ENCODE measurements around the gene IL18. TPM values are rescaled to one million over a fixed set of nuclear protein-coding genes. Genes with fewer than 3 reads are reported as not detected.

IL18 gene
- total RNA-seq, 1 donor from 2014 or later: not detected

DNA sequence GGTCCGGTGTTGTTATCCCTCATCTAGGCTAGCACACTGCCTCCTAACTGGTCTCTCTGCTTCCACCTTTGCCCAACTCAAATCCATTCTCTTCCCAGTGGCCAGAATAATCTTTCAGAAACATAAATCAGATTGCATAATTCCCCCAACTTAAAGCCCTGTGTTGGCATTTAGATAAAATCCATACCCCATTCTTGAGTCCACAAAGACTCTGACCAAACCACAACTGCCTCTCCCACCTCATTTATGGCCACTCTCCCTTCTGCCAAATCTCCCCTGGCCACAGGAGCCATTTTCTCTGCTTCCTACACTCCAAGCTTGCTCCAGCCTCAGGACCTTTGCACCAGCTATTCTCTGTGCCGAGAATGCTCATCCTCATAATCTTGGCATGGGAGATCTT, 36.8 kb downstream of the IL18 start:
- Histone ChIP-seq H3K27me3 (no peaks in the 10 kb centered on the region), H4K20me1 (ENCODE audit: low read depth) (no peaks in the 10 kb centered on the region), H3K4me2 (no peak overlapping the region), H3K4me1 (no peaks in the 10 kb centered on the region), H3F3A (ENCODE audit: low read depth) (no peaks in the 10 kb centered on the region), H3K4me3 (no peak overlapping the region), H3K27ac (no peak overlapping the region), H3K9me3 (ENCODE audit: low read depth) (no peaks in the 10 kb centered on the region), H3K9ac (no peak overlapping the region), H2AFZ (replicated peaks) (no peak overlapping the region), H3K36me3 (no peaks in the 10 kb centered on the region), H3K79me2 (ENCODE audit: low read depth) (no peaks in the 10 kb centered on the region)
- TF ChIP-seq EZH2phosphoT487 (IDR thresholded peaks at IDR 0.05): no peak
- no peak for TF ChIP-seq EZH2 (IDR thresholded peaks at IDR 0.05)
- TF ChIP-seq, protein P1, sequence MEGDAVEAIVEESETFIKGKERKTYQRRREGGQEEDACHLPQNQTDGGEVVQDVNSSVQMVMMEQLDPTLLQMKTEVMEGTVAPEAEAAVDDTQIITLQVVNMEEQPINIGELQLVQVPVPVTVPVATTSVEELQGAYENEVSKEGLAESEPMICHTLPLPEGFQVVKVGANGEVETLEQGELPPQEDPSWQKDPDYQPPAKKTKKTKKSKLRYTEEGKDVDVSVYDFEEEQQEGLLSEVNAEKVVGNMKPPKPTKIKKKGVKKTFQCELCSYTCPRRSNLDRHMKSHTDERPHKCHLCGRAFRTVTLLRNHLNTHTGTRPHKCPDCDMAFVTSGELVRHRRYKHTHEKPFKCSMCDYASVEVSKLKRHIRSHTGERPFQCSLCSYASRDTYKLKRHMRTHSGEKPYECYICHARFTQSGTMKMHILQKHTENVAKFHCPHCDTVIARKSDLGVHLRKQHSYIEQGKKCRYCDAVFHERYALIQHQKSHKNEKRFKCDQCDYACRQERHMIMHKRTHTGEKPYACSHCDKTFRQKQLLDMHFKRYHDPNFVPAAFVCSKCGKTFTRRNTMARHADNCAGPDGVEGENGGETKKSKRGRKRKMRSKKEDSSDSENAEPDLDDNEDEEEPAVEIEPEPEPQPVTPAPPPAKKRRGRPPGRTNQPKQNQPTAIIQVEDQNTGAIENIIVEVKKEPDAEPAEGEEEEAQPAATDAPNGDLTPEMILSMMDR (IDR thresholded peaks at IDR 0.05): no peak
- no peak overlapping the region for H3K27ac Mint-ChIP-seq
- no peak overlapping the region for H3K4me3 Mint-ChIP-seq
- no peaks in the 10 kb centered on the region for H3K9me3 Mint-ChIP-seq
- H3K4me1 Mint-ChIP-seq: no peaks in the 10 kb centered on the region
- H3K27me3 Mint-ChIP-seq (ENCODE audit: insufficient read depth, low read depth): no peaks in the 10 kb centered on the region
- H3K36me3 Mint-ChIP-seq: no peaks in the 10 kb centered on the region
- DNase-seq (ENCODE audit: low spot score): no peak

DNA sequence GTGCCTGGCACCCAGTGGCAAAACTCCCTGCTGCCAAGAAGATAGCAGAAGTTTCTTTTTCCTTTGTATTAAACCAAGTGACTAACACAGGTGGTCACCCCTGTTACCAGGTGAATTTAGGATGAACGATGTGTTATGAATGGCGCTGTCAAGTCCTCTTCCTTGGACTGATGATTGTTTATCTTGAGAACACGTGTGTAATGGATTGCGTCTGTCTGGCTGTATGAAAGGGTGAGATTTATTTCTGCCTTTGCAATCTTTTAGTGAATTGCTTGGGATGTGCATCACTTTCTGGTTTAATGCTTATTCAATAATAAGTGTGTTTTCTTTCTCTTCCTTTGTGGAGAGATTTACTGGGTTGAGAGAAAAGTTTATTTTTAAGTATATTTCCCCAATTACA, 40.8 kb downstream of the IL18 start:
- TF ChIP-seq EZH2phosphoT487 (IDR thresholded peaks at IDR 0.05): no peak
- no peak for TF ChIP-seq EZH2 (IDR thresholded peaks at IDR 0.05)
- TF ChIP-seq, protein P1 (IDR thresholded peaks at IDR 0.05): no peak
- Histone ChIP-seq H3K27me3 (no peaks in the 10 kb centered on the region), H3K4me3 (no peak overlapping the region), H4K20me1 (ENCODE audit: low read depth) (no peaks in the 10 kb centered on the region), H3K4me2 (no peak overlapping the region), H3F3A (ENCODE audit: low read depth) (no peaks in the 10 kb centered on the region), H2AFZ (replicated peaks) (no peak overlapping the region), H3K9me3 (ENCODE audit: low read depth) (no peaks in the 10 kb centered on the region), H3K4me1 (no peaks in the 10 kb centered on the region), H3K79me2 (ENCODE audit: low read depth) (no peaks in the 10 kb centered on the region), H3K27ac (no peak overlapping the region), H3K9ac (no peak overlapping the region), H3K36me3 (no peaks in the 10 kb centered on the region)
- Mint-ChIP-seq H3K9me3 (no peaks in the 10 kb centered on the region), H3K4me1 (no peaks in the 10 kb centered on the region), H3K36me3 (no peaks in the 10 kb centered on the region), H3K4me3 (no peak overlapping the region), H3K27ac (no peak overlapping the region), H3K27me3 (ENCODE audit: insufficient read depth, low read depth) (no peaks in the 10 kb centered on the region)
- no peak for DNase-seq (ENCODE audit: low spot score)

DNA sequence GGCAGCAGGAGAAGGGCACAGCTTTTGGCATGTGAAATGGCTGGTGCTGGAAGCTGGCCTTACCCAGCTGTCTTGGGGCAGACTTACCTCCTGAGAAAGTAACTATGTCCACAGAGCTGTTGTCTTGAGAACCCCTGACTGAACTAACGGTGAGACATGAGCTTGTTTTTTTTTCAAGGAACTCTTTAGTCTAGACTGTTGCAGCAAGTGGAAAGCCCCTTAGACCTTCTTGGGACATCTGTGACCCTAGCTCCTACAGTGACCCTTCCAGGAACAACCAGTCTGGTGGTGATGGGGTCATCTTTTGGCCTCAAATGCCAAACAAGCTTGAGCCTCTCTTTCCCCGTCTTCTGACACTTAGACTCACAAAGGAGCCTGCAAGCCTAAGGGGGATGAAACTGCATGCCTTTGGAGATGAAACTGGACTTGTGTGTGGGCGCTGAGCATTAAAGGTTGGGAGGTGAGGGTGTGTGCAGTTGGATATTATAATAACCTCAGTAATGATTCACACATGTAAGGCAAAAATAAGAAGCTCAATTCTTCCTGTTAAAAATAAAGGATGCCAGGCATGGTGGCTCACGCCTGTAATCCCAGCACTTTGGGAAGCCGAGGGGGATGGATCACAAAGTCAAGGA, 41.8 kb downstream of the IL18 start:
- no peaks in the 10 kb centered on the region for H3K9me3 Mint-ChIP-seq
- Histone ChIP-seq H3K27ac (no peak overlapping the region), H4K20me1 (ENCODE audit: low read depth) (no peaks in the 10 kb centered on the region), H3K9ac (no peak overlapping the region), H3K9me3 (ENCODE audit: low read depth) (no peaks in the 10 kb centered on the region), H3K27me3 (no peaks in the 10 kb centered on the region), H3K4me2 (no peak overlapping the region), H2AFZ (replicated peaks) (no peak overlapping the region), H3K79me2 (ENCODE audit: low read depth) (no peaks in the 10 kb centered on the region), H3K4me1 (no peaks in the 10 kb centered on the region), H3K36me3 (no peaks in the 10 kb centered on the region), H3F3A (ENCODE audit: low read depth) (no peaks in the 10 kb centered on the region), H3K4me3 (no peak overlapping the region)
- H3K4me1 Mint-ChIP-seq: no peaks in the 10 kb centered on the region
- H3K4me3 Mint-ChIP-seq: no peak overlapping the region
- DNase-seq (ENCODE audit: low spot score): no peak
- H3K36me3 Mint-ChIP-seq: no peaks in the 10 kb centered on the region
- H3K27me3 Mint-ChIP-seq (ENCODE audit: insufficient read depth, low read depth): no peaks in the 10 kb centered on the region
- H3K27ac Mint-ChIP-seq: no peak overlapping the region
- TF ChIP-seq EZH2 (IDR thresholded peaks at IDR 0.05): no peak
- TF ChIP-seq, protein P1 (IDR thresholded peaks at IDR 0.05): no peak

All from neural progenitor cell (in vitro differentiated cells).